UCSD-AML1 (cell line): ENCODE data around the gene IER5.

Experiments
- DNase-seq: peaks from one replicate; lab custom pipeline; 2025; ENCODE audit not compliant: unreplicated experiment; lab: John Stamatoyannopoulos, UW

Gene IER5

GRCh38 chr1:181131255-181131941 is 42.9 kb downstream of the IER5 start:
- DNase-seq: peak; percentile 55

- DNase-seq: no peak
Measured at GRCh38 chr1:181133441-181133951, 45.0 kb downstream of the IER5 start.

- no peak for DNase-seq
Measured at GRCh38 chr1:181133969-181134418, 45.5 kb downstream of the IER5 start.

GRCh38 chr1:181134543-181135436 is 46.3 kb downstream of the IER5 start:
- DNase-seq: peak; percentile 58

- no peak for DNase-seq
Measured at GRCh38 chr1:181135437-181135731, 46.9 kb downstream of the IER5 start.

- DNase-seq: no peak
Measured at GRCh38 chr1:181135815-181136737, 47.6 kb downstream of the IER5 start.

- no peak for DNase-seq
Measured at GRCh38 chr1:181136738-181137122, 48.2 kb downstream of the IER5 start.

- no peak for DNase-seq
Measured at GRCh38 chr1:181137217-181137743, 48.8 kb downstream of the IER5 start.

GRCh38 chr1:181139631-181140061 is 51.1 kb downstream of the IER5 start:
- no peak for DNase-seq

GRCh38 chr1:181140398-181140797 is 51.9 kb downstream of the IER5 start:
- no peak for DNase-seq

GRCh38 chr1:181140891-181141290 is 52.4 kb downstream of the IER5 start:
- DNase-seq: no peak

GRCh38 chr1:181141431-181141910 is 53.0 kb downstream of the IER5 start:
- peak; percentile 53 for DNase-seq
